ENCODE data around the gene CYTH2. TPM values are rescaled to one million over a fixed set of nuclear protein-coding genes. Genes with fewer than 3 reads are reported as not detected.

Gene CYTH2
- total RNA-seq, 2 experiments from 2014 or later: 44.0 to 53.2 TPM

DNA sequence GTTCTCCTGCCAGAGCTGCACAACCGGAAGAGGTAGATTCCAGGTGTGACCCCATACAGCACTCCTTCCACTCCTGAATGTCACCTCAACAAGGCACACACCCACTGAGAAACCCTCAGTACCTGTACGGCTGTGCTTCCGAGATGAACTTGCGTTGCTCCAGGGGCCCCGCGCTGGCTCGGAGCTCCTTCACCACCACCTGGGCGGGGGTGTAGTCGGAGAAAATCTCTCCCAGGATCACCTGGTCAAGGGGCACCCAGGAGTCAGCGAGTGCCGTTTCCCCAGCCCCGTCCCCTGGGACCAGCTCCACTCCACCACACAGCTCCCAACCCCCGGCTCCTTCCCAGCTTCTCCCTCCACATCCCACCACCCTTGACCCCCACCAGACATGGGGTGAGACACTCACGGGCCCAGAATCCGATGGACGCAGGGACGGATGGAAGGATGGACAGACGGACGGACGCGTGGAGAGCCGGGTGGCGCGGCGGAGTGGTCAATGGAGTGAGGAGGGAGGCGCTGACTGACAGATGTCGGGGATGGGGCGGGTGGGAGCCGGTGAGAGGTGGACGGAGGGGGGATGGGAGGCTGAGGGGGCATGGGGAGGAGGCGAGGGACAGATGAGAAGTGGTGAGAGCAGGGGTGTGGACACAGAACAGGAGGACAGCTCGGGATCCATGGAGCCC lies 39.7 kb downstream of the CYTH2 start:
- ChIA-PET CTCF (ENCODE audit: unreplicated experiment) (no interaction called here), POLR2A (interaction anchor here (0.6 kb wide), 2 partner anchors 33 to 70 kb away, joined by 3 to 5 read pairs; no protein-coding TSS in a partner anchor)
- H3K4me1 ChIP-seq (ENCODE audit: insufficient read depth, low read length, poor library complexity, severe bottlenecking): peaks cover 27% of the 10 kb centered on the region
- intact Hi-C loops (cut with micrococcal nuclease; ENCODE audit: unreplicated experiment): no loop called here
- H4K20me1 ChIP-seq (ENCODE audit: insufficient read depth, low read length): no peaks in the 10 kb centered on the region
- BruUV-seq (replicated peaks): no TSS peak
- no peak overlapping the region for H3K4me3 ChIP-seq (ENCODE audit: low read depth, low read length, poor library complexity, severe bottlenecking)
- TF ChIP-seq, protein P1, sequence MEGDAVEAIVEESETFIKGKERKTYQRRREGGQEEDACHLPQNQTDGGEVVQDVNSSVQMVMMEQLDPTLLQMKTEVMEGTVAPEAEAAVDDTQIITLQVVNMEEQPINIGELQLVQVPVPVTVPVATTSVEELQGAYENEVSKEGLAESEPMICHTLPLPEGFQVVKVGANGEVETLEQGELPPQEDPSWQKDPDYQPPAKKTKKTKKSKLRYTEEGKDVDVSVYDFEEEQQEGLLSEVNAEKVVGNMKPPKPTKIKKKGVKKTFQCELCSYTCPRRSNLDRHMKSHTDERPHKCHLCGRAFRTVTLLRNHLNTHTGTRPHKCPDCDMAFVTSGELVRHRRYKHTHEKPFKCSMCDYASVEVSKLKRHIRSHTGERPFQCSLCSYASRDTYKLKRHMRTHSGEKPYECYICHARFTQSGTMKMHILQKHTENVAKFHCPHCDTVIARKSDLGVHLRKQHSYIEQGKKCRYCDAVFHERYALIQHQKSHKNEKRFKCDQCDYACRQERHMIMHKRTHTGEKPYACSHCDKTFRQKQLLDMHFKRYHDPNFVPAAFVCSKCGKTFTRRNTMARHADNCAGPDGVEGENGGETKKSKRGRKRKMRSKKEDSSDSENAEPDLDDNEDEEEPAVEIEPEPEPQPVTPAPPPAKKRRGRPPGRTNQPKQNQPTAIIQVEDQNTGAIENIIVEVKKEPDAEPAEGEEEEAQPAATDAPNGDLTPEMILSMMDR (conservative IDR thresholded peaks at IDR 0.05; ENCODE audit: low read length): no peak
- no peak for TF ChIP-seq EZH2phosphoT487 (IDR thresholded peaks at IDR 0.05; ENCODE audit: borderline replicate concordance, low read depth, low read length)
- H3K27ac ChIP-seq (ENCODE audit: low read depth, low read length, poor library complexity, severe bottlenecking): no peak overlapping the region
- H3K9me2 ChIP-seq (ENCODE audit: insufficient read depth, low read length): no peaks in the 10 kb centered on the region
- H3K79me2 ChIP-seq (ENCODE audit: insufficient read depth, low read depth, low read length): no peaks in the 10 kb centered on the region
- no peaks in the 10 kb centered on the region for H3K9me3 ChIP-seq (ENCODE audit: low read length)
- no peaks in the 10 kb centered on the region for H3K36me3 ChIP-seq (ENCODE audit: insufficient read depth, low read length)
- no peak for DNase-seq (ENCODE audit: low spot score)
- H3K4me2 ChIP-seq (ENCODE audit: low read length): no peak overlapping the region
- H2AFZ ChIP-seq (ENCODE audit: low read length): no peak overlapping the region

DNA sequence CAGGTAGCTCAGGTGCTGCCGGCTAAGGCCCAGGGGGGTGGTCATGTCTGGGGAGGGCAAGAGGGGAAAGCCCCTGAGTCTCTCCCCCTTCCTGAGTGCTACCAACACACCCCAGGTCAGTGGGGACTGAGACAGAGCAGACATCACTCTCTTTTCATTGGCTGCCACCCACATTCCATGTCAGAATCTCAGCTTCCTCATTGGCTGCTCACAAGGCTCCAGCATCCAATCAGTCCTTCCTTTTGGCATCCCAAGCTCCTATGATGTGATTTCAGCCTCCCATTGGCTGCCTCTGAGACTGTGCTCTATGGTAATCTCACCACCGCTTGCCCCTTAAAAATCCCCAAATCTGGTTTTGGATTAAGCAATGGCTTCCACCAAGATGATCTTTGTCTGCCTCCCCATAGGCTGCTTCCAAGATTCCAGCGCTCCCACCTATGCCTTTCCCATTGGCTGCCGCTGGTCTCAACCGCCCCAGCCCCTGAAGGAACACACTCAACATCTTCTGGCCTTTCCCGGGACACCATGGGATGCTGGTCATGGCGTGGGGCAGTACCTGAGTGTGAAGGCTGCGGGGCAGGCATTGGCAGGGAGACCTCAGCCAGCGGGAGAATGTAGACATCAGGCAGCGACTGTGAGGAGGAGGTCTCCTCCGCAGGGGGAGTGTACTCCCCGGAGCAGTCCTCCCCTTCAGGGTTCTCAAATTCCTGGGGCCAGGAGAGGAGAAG lies 40.5 kb downstream of the CYTH2 start:
- no peak overlapping the region for H3K27ac ChIP-seq (ENCODE audit: low read depth, low read length, poor library complexity, severe bottlenecking)
- TF ChIP-seq, protein P1 (conservative IDR thresholded peaks at IDR 0.05; ENCODE audit: low read length): no peak
- TF ChIP-seq EZH2phosphoT487 (IDR thresholded peaks at IDR 0.05; ENCODE audit: borderline replicate concordance, low read depth, low read length): no peak
- DNase-seq (ENCODE audit: low spot score): no peak
- intact Hi-C loops (cut with micrococcal nuclease; ENCODE audit: unreplicated experiment): no loop called here
- no TSS peak for BruUV-seq (replicated peaks)
- H3K4me3 ChIP-seq (ENCODE audit: low read depth, low read length, poor library complexity, severe bottlenecking): no peak overlapping the region
- H4K20me1 ChIP-seq (ENCODE audit: insufficient read depth, low read length): no peaks in the 10 kb centered on the region
- H3K4me2 ChIP-seq (ENCODE audit: low read length): peak overlapping the region; percentile 82; the same call in 1 of the 2 replicates
- ChIA-PET POLR2A (no interaction called here), CTCF (ENCODE audit: unreplicated experiment) (no interaction called here)
- peak overlapping the region; percentile 46; the same call in 1 of the 2 replicates for H2AFZ ChIP-seq (ENCODE audit: low read length)
- H3K79me2 ChIP-seq (ENCODE audit: insufficient read depth, low read depth, low read length): no peaks in the 10 kb centered on the region
- H3K9me2 ChIP-seq (ENCODE audit: insufficient read depth, low read length): no peaks in the 10 kb centered on the region
- no peaks in the 10 kb centered on the region for H3K9me3 ChIP-seq (ENCODE audit: low read length)
- H3K36me3 ChIP-seq (ENCODE audit: insufficient read depth, low read length): no peaks in the 10 kb centered on the region
- H3K4me1 ChIP-seq (ENCODE audit: insufficient read depth, low read length, poor library complexity, severe bottlenecking): peaks cover 33% of the 10 kb centered on the region
